Neural progenitor cell (in vitro differentiated cells): Measurements from ENCODE around the gene BTK.

ENCODE experiments used
- CTCF ChIP-seq: fragments of 200-600 bp; sonication (generic); IDR thresholded peaks from 2 replicates; pipeline ENCODE4 v1.5.1; 2017; ENCODE audit warnings: antibody characterized with exemption, mild to moderate bottlenecking
- EZH2 ChIP-seq: fragments of 200-600 bp; sonication (generic); IDR thresholded peaks from 2 replicates; pipeline ENCODE4 v1.6.1; 2017; ENCODE audit warnings: antibody characterized with exemption, mild to moderate bottlenecking, moderate library complexity

DNA sequence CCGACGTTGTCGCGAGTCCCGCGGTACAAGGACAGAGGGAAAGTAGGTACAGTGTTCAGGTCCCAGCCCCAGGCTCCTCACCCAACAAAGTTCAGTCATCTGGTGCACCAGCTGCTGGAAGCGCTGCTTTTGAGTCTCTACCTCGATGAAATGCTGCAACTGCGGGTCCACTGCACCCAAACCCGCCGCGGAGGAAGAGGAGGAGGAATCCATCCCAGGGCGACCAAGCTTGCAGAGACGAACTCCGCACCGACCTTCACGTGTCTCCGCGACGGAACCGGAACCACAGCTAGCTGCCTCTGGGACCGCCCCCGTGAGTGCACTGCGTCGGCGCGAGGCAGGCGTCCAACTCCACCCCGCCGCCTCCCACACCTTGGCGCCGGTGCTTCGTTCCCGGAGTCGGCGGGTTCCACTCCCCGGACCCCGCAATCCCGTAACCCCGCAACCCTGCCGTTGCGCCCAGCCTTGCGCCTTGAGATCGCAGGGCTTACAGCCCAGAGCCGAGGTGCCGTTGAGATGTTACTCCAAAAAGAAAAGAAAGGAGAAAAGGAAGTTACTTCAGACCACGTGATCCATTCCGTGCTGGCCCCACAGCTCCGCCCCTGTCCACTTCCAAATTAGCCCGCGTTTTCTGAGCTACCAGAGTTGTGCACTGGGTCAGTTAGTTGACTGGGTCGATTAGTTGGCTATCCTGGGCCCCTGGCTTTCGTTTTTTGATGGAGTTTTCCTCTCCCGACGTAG is 37.4 kb downstream of the BTK start, which contains the start of gene TIMM8A:
- no peak for TF ChIP-seq CTCF
- no peak for TF ChIP-seq EZH2
